Stimulated activated effector memory CD8-positive, alpha-beta T cell treated with anti-CD3 and anti-CD28 coated beads, Interleukin-12 subunit alpha, Interleukin-12 subunit beta, amount 100 ng/mL, for 72 hours (primary cell): Measurements from ENCODE around the gene NUP37.

Source experiments
- ATAC-seq: fragments of 150-1000 bp; cut with Tn5 transposase; 2 replicates; pipeline ENCODE4 v1.10.0; 2021
- DNase-seq, 2 donors: peaks; one replicate each; pipeline ENCODE4 v3.0.0; 2021 to 2022; ENCODE audit warnings: low spot score in 2 of 2
- H3K27ac Mint-ChIP-seq: one replicate; pipeline ENCODE4 v1.8.0; 2022; ENCODE audit warnings: mild to moderate bottlenecking, mixed read lengths
- H3K36me3 Mint-ChIP-seq: one replicate; pipeline ENCODE4 v1.8.0; 2022; ENCODE audit warnings: mild to moderate bottlenecking, mixed read lengths
- H3K4me1 Mint-ChIP-seq: one replicate; pipeline ENCODE4 v1.8.0; 2022; ENCODE audit warnings: mixed read lengths
- H3K4me3 Mint-ChIP-seq: one replicate; pipeline ENCODE4 v1.8.0; 2022; ENCODE audit warnings: mild to moderate bottlenecking, mixed read lengths
- H3K9me3 Mint-ChIP-seq: one replicate; pipeline ENCODE4 v1.8.0; 2022; ENCODE audit warnings: mixed read lengths

NUP37 gene

GRCh38 chr12:102061560-102062418 lies 58.1 kb downstream of the NUP37 start, which contains the start of gene WASHC3:
TSS of gene WASHC3 (minus strand) at chr12:102061991. CDS start at chr12:102061962, 29 bp downstream.
- Mint-ChIP-seq H3K4me1 (peaks cover 21% of the 10 kb centered on the region), H3K4me3 (peak within 1 kb of the TSS; percentile 96), H3K36me3 (peaks cover 43% of the 10 kb centered on the region), H3K9me3 (no peaks in the 10 kb centered on the region), H3K27ac (peak within 1 kb of the TSS; percentile 98)
- ATAC-seq, result peak; percentile 93
- DNase-seq, result peak; percentile 77 to 95

- H3K36me3 Mint-ChIP-seq, result peaks cover 49% of the 10 kb centered on the region
- no peaks in the 10 kb centered on the region for H3K9me3 Mint-ChIP-seq
- H3K4me3 Mint-ChIP-seq, result peak overlapping the region; percentile 96
- peaks cover 27% of the 10 kb centered on the region for H3K4me1 Mint-ChIP-seq
- DNase-seq, result peak in 1 of 2 donors; percentile 71
- peak; percentile 75 for ATAC-seq
- H3K27ac Mint-ChIP-seq, result peak overlapping the region; percentile 98
Measured at GRCh38 chr12:102061096-102061559, 58.8 kb downstream of the NUP37 start.

GRCh38 chr12:102059343-102059742 lies 60.6 kb downstream of the NUP37 start:
- peak overlapping the region; percentile 29 for H3K27ac Mint-ChIP-seq
- ATAC-seq (peak; percentile 44), DNase-seq (no peak)
- H3K4me3 Mint-ChIP-seq, result no peak overlapping the region
- H3K9me3 Mint-ChIP-seq, result no peaks in the 10 kb centered on the region
- peaks cover 35% of the 10 kb centered on the region for H3K4me1 Mint-ChIP-seq
- peaks cover 67% of the 10 kb centered on the region for H3K36me3 Mint-ChIP-seq

GRCh38 chr12:102054345-102054744 lies 65.6 kb downstream of the NUP37 start:
- peaks cover 31% of the 10 kb centered on the region for H3K4me1 Mint-ChIP-seq

GRCh38 chr12:102053062-102053349 lies 66.9 kb downstream of the NUP37 start:
- Mint-ChIP-seq H3K27ac (peak overlapping the region; percentile 38), H3K36me3 (peaks cover 81% of the 10 kb centered on the region), H3K4me3 (no peak overlapping the region), H3K4me1 (peaks cover 24% of the 10 kb centered on the region), H3K9me3 (no peaks in the 10 kb centered on the region)
- ATAC-seq, result no peak
- DNase-seq, result no peak

More at GRCh38 chr12:102054345-102054744, 65.6 kb downstream of the NUP37 start:
- no peaks in the 10 kb centered on the region for H3K9me3 Mint-ChIP-seq
- H3K27ac Mint-ChIP-seq, result no peak overlapping the region
- ATAC-seq (no peak), DNase-seq (no peak)
- H3K36me3 Mint-ChIP-seq, result peaks cover 80% of the 10 kb centered on the region
- no peak overlapping the region for H3K4me3 Mint-ChIP-seq

GRCh38 chr12:102052192-102053061 lies 67.5 kb downstream of the NUP37 start:
- no peak for DNase-seq
- Mint-ChIP-seq H3K4me3 (no peak overlapping the region), H3K4me1 (peaks cover 24% of the 10 kb centered on the region), H3K9me3 (no peaks in the 10 kb centered on the region), H3K36me3 (peaks cover 81% of the 10 kb centered on the region), H3K27ac (peak overlapping the region; percentile 43)
- ATAC-seq, result peak; percentile 39

GRCh38 chr12:102051431-102051965 lies 68.4 kb downstream of the NUP37 start:
- ATAC-seq (peak; percentile 82), DNase-seq (no peak)
- no peaks in the 10 kb centered on the region for H3K9me3 Mint-ChIP-seq
- peak overlapping the region; percentile 43 for H3K27ac Mint-ChIP-seq
- no peak overlapping the region for H3K4me3 Mint-ChIP-seq
- peaks cover 81% of the 10 kb centered on the region for H3K36me3 Mint-ChIP-seq
- H3K4me1 Mint-ChIP-seq, result peaks cover 19% of the 10 kb centered on the region

GRCh38 chr12:102050660-102051430 lies 69.1 kb downstream of the NUP37 start:
- peaks cover 15% of the 10 kb centered on the region for H3K4me1 Mint-ChIP-seq

GRCh38 chr12:102043928-102044327 lies 76.0 kb downstream of the NUP37 start:
- Mint-ChIP-seq H3K4me3 (no peak overlapping the region), H3K9me3 (no peaks in the 10 kb centered on the region), H3K36me3 (peaks cover 88% of the 10 kb centered on the region), H3K27ac (no peak overlapping the region), H3K4me1 (no peaks in the 10 kb centered on the region)
- DNase-seq (no peak), ATAC-seq (peak; percentile 50)

More at GRCh38 chr12:102050660-102051430, 69.1 kb downstream of the NUP37 start:
- DNase-seq, result no peak
- H3K27ac Mint-ChIP-seq, result no peak overlapping the region
- peaks cover 80% of the 10 kb centered on the region for H3K36me3 Mint-ChIP-seq
- no peak overlapping the region for H3K4me3 Mint-ChIP-seq
- no peak for ATAC-seq
- no peaks in the 10 kb centered on the region for H3K9me3 Mint-ChIP-seq

GRCh38 chr12:102033991-102034745 lies 85.7 kb downstream of the NUP37 start:
- Mint-ChIP-seq H3K9me3 (no peaks in the 10 kb centered on the region), H3K27ac (no peak overlapping the region), H3K4me1 (no peaks in the 10 kb centered on the region), H3K36me3 (peaks cover 79% of the 10 kb centered on the region), H3K4me3 (no peak overlapping the region)
- no peak for DNase-seq
- no peak for ATAC-seq

GRCh38 chr12:102031852-102032251 lies 88.1 kb downstream of the NUP37 start:
- Mint-ChIP-seq H3K27ac (no peak overlapping the region), H3K4me3 (no peak overlapping the region), H3K36me3 (peaks cover 65% of the 10 kb centered on the region), H3K4me1 (no peaks in the 10 kb centered on the region), H3K9me3 (no peaks in the 10 kb centered on the region)
- no peak for DNase-seq
- no peak for ATAC-seq

- Mint-ChIP-seq H3K36me3 (peaks cover 49% of the 10 kb centered on the region), H3K9me3 (no peaks in the 10 kb centered on the region), H3K4me3 (no peak overlapping the region), H3K4me1 (no peaks in the 10 kb centered on the region), H3K27ac (no peak overlapping the region)
- DNase-seq (no peak), ATAC-seq (no peak)
Measured at GRCh38 chr12:102029141-102029540, 90.8 kb downstream of the NUP37 start.

GRCh38 chr12:102026728-102027127 lies 93.2 kb downstream of the NUP37 start:
- ATAC-seq (no peak), DNase-seq (no peak)
- Mint-ChIP-seq H3K4me1 (no peaks in the 10 kb centered on the region), H3K36me3 (peaks cover 51% of the 10 kb centered on the region), H3K9me3 (no peaks in the 10 kb centered on the region), H3K27ac (no peak overlapping the region), H3K4me3 (no peak overlapping the region)

- no peak for DNase-seq
- peaks cover 40% of the 10 kb centered on the region for H3K36me3 Mint-ChIP-seq
- H3K27ac Mint-ChIP-seq, result no peak overlapping the region
- no peaks in the 10 kb centered on the region for H3K9me3 Mint-ChIP-seq
- no peak for ATAC-seq
- no peak overlapping the region for H3K4me3 Mint-ChIP-seq
- no peaks in the 10 kb centered on the region for H3K4me1 Mint-ChIP-seq
Measured at GRCh38 chr12:102024765-102025164, 95.1 kb downstream of the NUP37 start.
